GM12878 (cell line): ENCODE results near the gene CRTC3. TPM values are rescaled to one million over a fixed set of nuclear protein-coding genes. Genes with fewer than 3 reads are reported as not detected.
A peak's percentile ranks its signal among the peaks of the same experiment; 100 is the strongest.

Source experiments
- ATAC-seq: fragments of 200-7000 bp; cut with Tn5 transposase; 3 replicates; pipeline ENCODE4 v1.9.1; 2020; ENCODE audit warnings: mild to moderate bottlenecking, moderate library complexity
- BruUV-seq: library from RNA; stranded (reverse); fragments of 400-500 nt; replicated peaks from 2 replicates; lab custom pipeline; 2021; lab: Mats Ljungman, UMichigan
- CTCF ChIA-PET: fragments of 300-600 bp; sonication (Branson Sonifier 250); formaldehyde crosslinking; extraction: SDS; loops from one replicate; lab custom pipeline; 2021; ENCODE audit warnings: inconsistent platforms; lab: Yijun Ruan, JAX
- POLR2A ChIA-PET: fragments of 350-600 bp; formaldehyde crosslinking; extraction: SDS; loops from one replicate; lab custom pipeline; 2021; ENCODE audit warnings: inconsistent platforms; lab: Charles Lee
- RAD21 ChIA-PET: fragments of 300-600 bp; sonication (Branson Sonifier 250); formaldehyde crosslinking; loops from one replicate; lab custom pipeline; 2023; ENCODE audit warnings: antibody characterized with exemption; ENCODE audit not compliant: unreplicated experiment; lab: Charles Lee
- SMC1A ChIA-PET: fragments of 300-600 bp; sonication (Branson Sonifier 250); formaldehyde crosslinking; loops from one replicate; lab custom pipeline; 2023; ENCODE audit not compliant: unreplicated experiment, uncharacterized antibody; lab: Charles Lee
- DNase-seq: peaks from one replicate; pipeline ENCODE4 v3.0.0-alpha.2; 2011; ENCODE audit warnings: low read depth, low spot score
- FAIRE-seq: peaks from 3 replicates; lab custom pipeline; 2011; peaks lifted over from hg19 to GRCh38; lab: Jason Lieb, UNC
- H2AFZ ChIP-seq: 2 replicates; pipeline ENCODE4 v1.6.0; 2011; ENCODE audit warnings: low read depth, low read length, control low read depth; ENCODE audit not compliant: control insufficient read depth
- H3K27ac ChIP-seq: 2 replicates; pipeline ENCODE4 v1.5.1; 2011; ENCODE audit warnings: control low read depth; ENCODE audit not compliant: control insufficient read depth, insufficient read depth
- H3K27me3 ChIP-seq, 2 experiments: replicated peaks in 1 of 2; 2 replicates each; pipeline versions ENCODE4 v1.6.0 to v1.6.1; 2011; ENCODE audit warnings: low read length in 1 of 2; ENCODE audit not compliant: control insufficient read depth in 2 of 2, insufficient read depth in 2 of 2
- H3K36me3 ChIP-seq, 2 experiments: 2 replicates each; pipeline ENCODE4 v1.5.1; 2011; ENCODE audit warnings: low read length in 1 of 2; ENCODE audit not compliant: control insufficient read depth in 2 of 2, insufficient read depth in 2 of 2
- H3K4me1 ChIP-seq: 2 replicates; pipeline ENCODE4 v1.6.1; 2011; ENCODE audit warnings: mild to moderate bottlenecking, low read length, moderate library complexity, mixed read lengths; ENCODE audit not compliant: control insufficient read depth, insufficient read depth
- H3K4me2 ChIP-seq: 2 replicates; pipeline ENCODE4 v1.6.0; 2011; ENCODE audit warnings: control low read depth; ENCODE audit not compliant: control insufficient read depth, insufficient read depth
- H3K4me3 ChIP-seq: fragments of 200-600 bp; sonication (generic); 2 replicates; pipeline ENCODE4 v1.5.1; 2016
- H3K79me2 ChIP-seq: 2 replicates; pipeline ENCODE4 v1.6.0; 2011; ENCODE audit warnings: low read length; ENCODE audit not compliant: control insufficient read depth, insufficient read depth
- H3K9ac ChIP-seq: 2 replicates; pipeline ENCODE4 v1.8.0; 2011; ENCODE audit warnings: low read length, control low read depth, mixed read lengths; ENCODE audit not compliant: control insufficient read depth, insufficient read depth
- H3K9me3 ChIP-seq: replicated peaks from 3 replicates; pipeline ENCODE4 v1.5.1; 2011; ENCODE audit warnings: mild to moderate bottlenecking, low read length; ENCODE audit not compliant: control insufficient read depth, insufficient read depth
- H4K20me1 ChIP-seq: 2 replicates; pipeline ENCODE4 v1.6.0; 2011; ENCODE audit not compliant: control insufficient read depth, insufficient read depth
- CTCF ChIP-seq, 3 experiments: IDR thresholded peaks in 2 of 3; conservative IDR thresholded peaks in 1 of 3; 2 replicates each; pipeline ENCODE4 v1.5.1; 2011; ENCODE audit warnings: low read depth in 3 of 3, low read length in 3 of 3, mild to moderate bottlenecking in 3 of 3, control low read depth in 2 of 3, moderate library complexity in 2 of 3, inconsistent platforms in 1 of 3, mixed read lengths in 1 of 3; ENCODE audit not compliant: control insufficient read depth in 2 of 3, insufficient read depth in 1 of 3; ENCODE audit errors: extremely low read depth in 1 of 3
- EP300 ChIP-seq, 2 experiments: fragments of 150-350 bp in 1 of 2; IDR thresholded peaks; 2 replicates each; pipeline ENCODE4 v1.6.1; 2011 to 2012; ENCODE audit warnings: low read depth in 2 of 2, low read length in 2 of 2, borderline replicate concordance in 1 of 2, improper control_type of control experiment in 1 of 2, inconsistent platforms in 1 of 2; ENCODE audit not compliant: control insufficient read depth in 1 of 2
- RAD21 ChIP-seq: IDR thresholded peaks from 2 replicates; pipeline ENCODE4 v1.6.1; 2011; ENCODE audit warnings: mild to moderate bottlenecking, low read depth, low read length, moderate library complexity; ENCODE audit not compliant: insufficient read depth
- SMC3 ChIP-seq: IDR thresholded peaks from 2 replicates; pipeline ENCODE4 v1.6.1; 2011; ENCODE audit warnings: low read length, improper control_type of control experiment, borderline replicate concordance
- TAF1 ChIP-seq: IDR thresholded peaks from 2 replicates; pipeline ENCODE4 v1.6.1; 2011; ENCODE audit warnings: mild to moderate bottlenecking, low read depth, low read length, borderline replicate concordance
- WGBS: methylation state at CpG from one replicate; pipeline ENCODE4 v1.1.6; 2016; ENCODE audit warnings: low lambda C conversion rate; ENCODE audit not compliant: insufficient replicate concordance, insufficient coverage; ENCODE audit errors: missing lambda C conversion rate; 5-methylcytosine and 5-hydroxymethylcytosine counted together
- in situ Hi-C: fragments of 300-500 bp; cut with MboI; formaldehyde crosslinking; loops from 9 replicates; pipeline ENCODE4 v1.14.3; 2018; ENCODE audit warnings: mixed read lengths
- intact Hi-C: fragments of 100-400 bp; cut with micrococcal nuclease; formaldehyde crosslinking; loops from one replicate; pipeline ENCODE4 v1.14.2; 2022; ENCODE audit not compliant: unreplicated experiment
- polyA plus RNA-seq, 11 experiments: library from polyadenylated mRNA; depleted of rRNA in 4 of 11; unstranded in 6 of 11; stranded (reverse) in 5 of 11; fragments of >200 nt; fragmentation: Nextera tagmentation in 4 of 11; fragmentation: Illumina TruSeq in 1 of 11; extraction: Ambion mirVana in 4 of 11; extraction: Trizol in 1 of 11; gene quantifications; 1 replicate in 1 of 11; 2 replicates in 10 of 11; pipeline versions ENCODE4 v1.2.1 to v1.2.3, GENCODE V29; 2011 to 2016; ENCODE audit warnings: inconsistent platforms in 2 of 11, missing spikeins in 2 of 11, low read depth in 1 of 11
- total RNA-seq, 4 experiments: library from RNA; depleted of rRNA in 3 of 4; stranded (reverse); fragments of >200 nt in 3 of 4; fragmentation: Illumina TruSeq in 1 of 4; extraction: Trizol in 1 of 4; gene quantifications; 2 replicates each; pipeline versions ENCODE4 v1.2.1 to v1.2.3, GENCODE V29; 2013 to 2021

CRTC3 gene
- total and polyA plus RNA-seq, 10 of the 15 experiments (the other 5 are each of a cell fraction or from before 2014, with no cell fraction given) = 3.5 to 36.9 (median 18.9) TPM

DNA sequence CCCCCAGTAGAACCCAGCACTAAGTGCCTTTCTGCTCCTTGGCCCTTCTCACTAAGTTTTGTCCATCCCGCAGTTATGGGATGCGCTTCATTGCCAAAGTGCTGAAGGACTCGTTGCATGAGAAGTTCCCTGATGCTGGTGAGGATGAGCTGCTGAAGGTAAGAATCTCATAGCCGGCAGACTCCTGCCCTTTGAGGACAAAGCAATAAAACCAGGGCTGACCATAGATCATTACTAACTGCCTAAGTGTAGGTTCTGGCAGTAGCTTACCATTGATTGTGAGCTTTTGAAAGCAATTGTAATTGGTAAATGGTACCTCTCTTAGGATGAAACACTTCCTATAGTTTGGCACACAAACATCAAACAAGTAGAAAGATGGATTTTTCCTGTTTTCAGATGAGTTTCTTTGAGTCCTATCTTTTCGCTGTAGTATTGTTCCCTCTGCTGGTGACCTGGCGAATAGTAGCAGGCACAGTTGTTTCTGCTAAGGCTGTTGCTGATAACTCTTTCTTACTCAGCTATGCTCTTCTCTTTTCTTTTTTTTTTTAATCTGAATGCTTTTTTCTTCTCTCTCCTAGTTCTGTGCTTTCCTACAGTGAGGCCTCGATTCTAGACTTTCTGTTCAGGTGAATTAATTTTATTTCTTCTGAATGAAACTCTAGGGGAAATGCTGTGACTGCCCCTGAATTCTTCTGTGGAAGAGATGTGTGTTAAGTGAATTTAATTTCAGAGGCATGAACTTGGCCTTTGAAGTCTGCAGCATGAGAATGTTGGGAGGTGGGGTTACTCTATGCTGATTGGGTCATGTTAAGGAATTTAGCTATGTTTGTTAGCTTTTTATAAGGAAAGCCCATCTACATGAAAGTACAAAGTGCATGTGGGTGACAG lies 47.4 kb upstream of the CRTC3 start:
- Histone ChIP-seq H4K20me1 (no peaks in the 10 kb centered on the region), H3K4me2 (no peak overlapping the region), H3K9me3 (no peaks in the 10 kb centered on the region)
- CTCF ChIA-PET = interaction anchor here (0.6 to 6.2 kb wide), 39 partner anchors 9 to 450 kb away, joined by 3 to 98 read pairs (median 4); partner anchors contain the start of gene HDDC3
- TF ChIP-seq CTCF (IDR thresholded peaks at IDR 0.05 in 2 of 3, conservative IDR thresholded peaks at IDR 0.05 in 1 of 3; ENCODE audit: control insufficient read depth in 2 of 3, extremely low read depth in 1 of 3, insufficient read depth in 1 of 3, low read depth in 3 of 3, low read length in 3 of 3) (peak; percentile 52 to 66 (median 53); a peak in 4 of 6 replicates), RAD21 (peak; percentile 82), TAF1 (no peak), SMC3 (peak; percentile 65; the same call in 1 of the 2 replicates), EP300 (IDR thresholded peaks at IDR 0.05; ENCODE audit: borderline replicate concordance in 1 of 2, control insufficient read depth in 1 of 2, low read depth in 2 of 2, low read length in 2 of 2) (no peak)
- TF ChIP-seq, all 136 proteins: peak for 3
- Histone ChIP-seq H3K36me3 (peaks cover 8 to 46% of the 10 kb centered on the region in 2 experiments), H3K4me3 (no peak overlapping the region), H2AFZ (no peak overlapping the region), H3K27ac (no peak overlapping the region), H3K79me2 (no peaks in the 10 kb centered on the region), H3K27me3 (no peaks in the 10 kb centered on the region), H3K9ac (no peak overlapping the region), H3K4me1 (no peaks in the 10 kb centered on the region)
- intact Hi-C loops = loop anchor here (1.0 to 10.0 kb wide), 3 partner anchors 120 to 792 kb away; no protein-coding TSS in a partner anchor
- RAD21 ChIA-PET = interaction anchor here (0.6 to 5.6 kb wide), 14 partner anchors 12 to 403 kb away, joined by 3 to 59 read pairs (median 4); no protein-coding TSS in a partner anchor
- POLR2A ChIA-PET = no interaction called here
- 62% methylated on average over 7 of the region's 7 CpGs for WGBS
- ATAC-seq (peak; percentile 69), DNase-seq (no peak), FAIRE-seq (no peak)
- in situ Hi-C loops = no loop called here
- SMC1A ChIA-PET = interaction anchor here (0.6 to 7.9 kb wide), 35 partner anchors 9 to 450 kb away, joined by 3 to 107 read pairs (median 4); partner anchors contain the start of gene HDDC3
- BruUV-seq = no TSS peak
